ENCODE results near the gene MBD3L3.
"Not testable (repeated sequence)": the region's sequence is repeated elsewhere in the genome, so short reads cannot be mapped to it uniquely, and the experiment has no call there.

Gene MBD3L3

GRCh38 chr19:7040079-7040478, 18.4 kb downstream of the MBD3L3 start, which contains the start of gene MBD3L4:
Gene MBD3L4, minus strand, starts transcription at chr19:7040179. Its CDS starts 35 bp downstream, at chr19:7040144.
- not testable (repeated sequence) for H3K27ac Mint-ChIP-seq; H3K4me3 Mint-ChIP-seq; H3K36me3 Mint-ChIP-seq; H3K9me3 Mint-ChIP-seq (ENCODE audit: low read depth); H3K4me1 Mint-ChIP-seq (ENCODE audit: low read depth); H3K27me3 Mint-ChIP-seq

GRCh38 chr19:7030278-7030677, 28.2 kb downstream of the MBD3L3 start, which contains the start of gene MBD3L5:
Gene MBD3L5, plus strand, starts transcription at chr19:7030578. Its CDS starts 34 bp downstream, at chr19:7030612.
- H3K9me3 Mint-ChIP-seq (ENCODE audit: low read depth); H3K4me3 Mint-ChIP-seq; H3K36me3 Mint-ChIP-seq; H3K27me3 Mint-ChIP-seq; H3K4me1 Mint-ChIP-seq (ENCODE audit: low read depth); H3K27ac Mint-ChIP-seq: not testable (repeated sequence)

GRCh38 chr19:7028790-7029189, 29.7 kb downstream of the MBD3L3 start:
- H3K27me3 Mint-ChIP-seq, result not testable (repeated sequence)

GRCh38 chr19:7021331-7021730, 37.1 kb downstream of the MBD3L3 start, which contains the start of gene MBD3L2B:
Gene MBD3L2B, minus strand, starts transcription at chr19:7021431. Its CDS starts 34 bp downstream, at chr19:7021397.
- not testable (repeated sequence) for H3K27me3 Mint-ChIP-seq; H3K9me3 Mint-ChIP-seq (ENCODE audit: low read depth); H3K4me1 Mint-ChIP-seq (ENCODE audit: low read depth); H3K27ac Mint-ChIP-seq; H3K36me3 Mint-ChIP-seq; H3K4me3 Mint-ChIP-seq

More at GRCh38 chr19:7028790-7029189, 29.7 kb downstream of the MBD3L3 start:
- not testable (repeated sequence) for H3K4me3 Mint-ChIP-seq; H3K4me1 Mint-ChIP-seq (ENCODE audit: low read depth); H3K9me3 Mint-ChIP-seq (ENCODE audit: low read depth); H3K36me3 Mint-ChIP-seq; H3K27ac Mint-ChIP-seq

GRCh38 chr19:7018828-7019227, 39.6 kb downstream of the MBD3L3 start:
- Mint-ChIP-seq H3K27me3 (no peaks in the 10 kb centered on the region), H3K9me3 (ENCODE audit: low read depth) (no peaks in the 10 kb centered on the region), H3K4me3 (no peak overlapping the region), H3K36me3 (peaks cover 1% of the 10 kb centered on the region), H3K27ac (no peak overlapping the region), H3K4me1 (ENCODE audit: low read depth) (peaks cover 5% of the 10 kb centered on the region)

GRCh38 chr19:7013678-7014077, 44.8 kb downstream of the MBD3L3 start:
- Mint-ChIP-seq H3K4me1 (ENCODE audit: low read depth) (peaks cover 35% of the 10 kb centered on the region), H3K36me3 (peaks cover 5% of the 10 kb centered on the region), H3K27me3 (no peaks in the 10 kb centered on the region), H3K4me3 (peak overlapping the region; percentile 32), H3K9me3 (ENCODE audit: low read depth) (no peaks in the 10 kb centered on the region), H3K27ac (peak overlapping the region; percentile 70)

- Mint-ChIP-seq H3K4me1 (ENCODE audit: low read depth) (peaks cover 55% of the 10 kb centered on the region), H3K27me3 (no peaks in the 10 kb centered on the region), H3K27ac (peak overlapping the region; percentile 85)
Observed at GRCh38 chr19:7010722-7011593, 47.5 kb downstream of the MBD3L3 start.

GRCh38 chr19:7007859-7008258, 50.6 kb downstream of the MBD3L3 start:
- peaks cover 44% of the 10 kb centered on the region for H3K4me1 Mint-ChIP-seq (ENCODE audit: low read depth)
- H3K36me3 Mint-ChIP-seq, result no peaks in the 10 kb centered on the region
- H3K27ac Mint-ChIP-seq, result no peak overlapping the region
- H3K9me3 Mint-ChIP-seq (ENCODE audit: low read depth), result no peaks in the 10 kb centered on the region
- no peaks in the 10 kb centered on the region for H3K27me3 Mint-ChIP-seq
- no peak overlapping the region for H3K4me3 Mint-ChIP-seq

More at GRCh38 chr19:7010722-7011593, 47.5 kb downstream of the MBD3L3 start:
- Mint-ChIP-seq H3K9me3 (ENCODE audit: low read depth) (no peaks in the 10 kb centered on the region), H3K4me3 (peak overlapping the region; percentile 69), H3K36me3 (peaks cover 5% of the 10 kb centered on the region)
